Fibroblast of mammary gland (primary cell): Measurements from ENCODE around the gene IL1A.

Experiments used
- DNase-seq: peaks from one replicate; pipeline ENCODE4 v3.0.0-alpha.2; 2010; ENCODE audit warnings: low read depth
- H3K4me3 ChIP-seq: 2 replicates; pipeline ENCODE4 v1.5.1; 2011; ENCODE audit warnings: low read depth, mild to moderate bottlenecking, low read length, moderate library complexity; ENCODE audit not compliant: control insufficient read depth
- CTCF ChIP-seq: conservative IDR thresholded peaks from 2 replicates; pipeline ENCODE4 v1.5.1; 2011; ENCODE audit warnings: low read depth, low read length, inconsistent platforms; ENCODE audit not compliant: control insufficient read depth, insufficient read depth

The IL1A gene

GRCh38 chr2:112726487-112727190 lies 57.7 kb downstream of the IL1A start:
- TF ChIP-seq CTCF, result peak; percentile 96
- DNase-seq, result peak; percentile 89
- no peak overlapping the region for H3K4me3 ChIP-seq

GRCh38 chr2:112725545-112726457 lies 58.5 kb downstream of the IL1A start:
- H3K4me3 ChIP-seq, result no peak overlapping the region
- DNase-seq, result no peak
- TF ChIP-seq CTCF, result no peak

GRCh38 chr2:112724591-112725525 lies 59.4 kb downstream of the IL1A start:
- no peak overlapping the region for H3K4me3 ChIP-seq
- DNase-seq, result no peak
- peak; percentile 25 for TF ChIP-seq CTCF

GRCh38 chr2:112723995-112724394 lies 60.3 kb downstream of the IL1A start:
- no peak for TF ChIP-seq CTCF
- no peak for DNase-seq
- no peak overlapping the region for H3K4me3 ChIP-seq
